Tibial nerve (tissue), 4 donors: ENCODE measurements around the gene PGPEP1. TPM values are rescaled to one million over a fixed set of nuclear protein-coding genes. Genes with fewer than 3 reads are reported as not detected.
"Not testable (repeated sequence)": the region's sequence is repeated elsewhere in the genome, so short reads cannot be mapped to it uniquely, and the experiment has no call there.

Source experiments
- DNase-seq, 2 donors: peaks; one replicate each; pipeline ENCODE4 v3.0.0-alpha.2; 2019; ENCODE audit warnings: low spot score in 2 of 2
- H3K27ac ChIP-seq, 4 donors: fragments of 200-600 bp; sonication (generic) in 3 of 4; one replicate each; pipeline ENCODE4 v1.5.1; 2017 to 2019; ENCODE audit warnings: mild to moderate bottlenecking in 1 of 4
- H3K27me3 ChIP-seq, 2 donors: fragments of 200-600 bp; sonication (generic) in 1 of 2; one replicate each; pipeline versions ENCODE4 v1.5.1 to v1.6.0; 2017 to 2019
- H3K36me3 ChIP-seq, 3 donors: fragments of 200-600 bp; sonication (generic); one replicate each; pipeline ENCODE4 v1.5.1; 2018 to 2019
- H3K4me1 ChIP-seq, 4 donors: fragments of 200-600 bp; sonication (generic) in 3 of 4; one replicate each; pipeline ENCODE4 v1.5.1; 2017 to 2019
- H3K4me3 ChIP-seq, 4 donors: fragments of 200-600 bp; sonication (generic) in 3 of 4; one replicate each; pipeline ENCODE4 v1.5.1; 2017 to 2019; ENCODE audit warnings: mild to moderate bottlenecking in 1 of 4, moderate library complexity in 1 of 4
- H3K9me3 ChIP-seq, 4 donors: fragments of 200-600 bp; sonication (generic) in 3 of 4; one replicate each; pipeline ENCODE4 v1.5.1; 2017 to 2019
- CTCF ChIP-seq, 5 experiments: fragments of 200-600 bp in 3 of 5; fragments of 450-650 bp in 2 of 5; sonication (generic) in 3 of 5; IDR thresholded peaks; one replicate each; pipeline ENCODE4 v1.5.1; 2016 to 2019; ENCODE audit warnings: antibody characterized with exemption in 5 of 5, mild to moderate bottlenecking in 3 of 5, moderate library complexity in 2 of 5
- EP300 ChIP-seq, 2 donors: sonication (generic); formaldehyde crosslinking; IDR thresholded peaks; one replicate each; pipeline ENCODE4 v1.6.1; 2017; ENCODE audit warnings: antibody characterized with exemption in 2 of 2, mild to moderate bottlenecking in 1 of 2
- POLR2A ChIP-seq, 2 donors: fragments of 450-650 bp; IDR thresholded peaks; one replicate each; pipeline ENCODE4 v1.6.1; 2017; ENCODE audit warnings: antibody characterized with exemption in 2 of 2, mild to moderate bottlenecking in 2 of 2, moderate library complexity in 2 of 2
- WGBS, 2 donors: methylation state at CpG; one replicate each; pipeline ENCODE4 v1.1.5; 2018; 5-methylcytosine and 5-hydroxymethylcytosine counted together
- total RNA-seq, 4 donors: library from RNA; depleted of rRNA; stranded (reverse); fragments of >200 nt; gene quantifications; one replicate each; pipeline ENCODE4 v1.1.0, GENCODE V29; 2016

The PGPEP1 gene
- total RNA-seq, 4 donors from 2014 or later: 15.9 to 27.9 (median 20.1) TPM

DNA sequence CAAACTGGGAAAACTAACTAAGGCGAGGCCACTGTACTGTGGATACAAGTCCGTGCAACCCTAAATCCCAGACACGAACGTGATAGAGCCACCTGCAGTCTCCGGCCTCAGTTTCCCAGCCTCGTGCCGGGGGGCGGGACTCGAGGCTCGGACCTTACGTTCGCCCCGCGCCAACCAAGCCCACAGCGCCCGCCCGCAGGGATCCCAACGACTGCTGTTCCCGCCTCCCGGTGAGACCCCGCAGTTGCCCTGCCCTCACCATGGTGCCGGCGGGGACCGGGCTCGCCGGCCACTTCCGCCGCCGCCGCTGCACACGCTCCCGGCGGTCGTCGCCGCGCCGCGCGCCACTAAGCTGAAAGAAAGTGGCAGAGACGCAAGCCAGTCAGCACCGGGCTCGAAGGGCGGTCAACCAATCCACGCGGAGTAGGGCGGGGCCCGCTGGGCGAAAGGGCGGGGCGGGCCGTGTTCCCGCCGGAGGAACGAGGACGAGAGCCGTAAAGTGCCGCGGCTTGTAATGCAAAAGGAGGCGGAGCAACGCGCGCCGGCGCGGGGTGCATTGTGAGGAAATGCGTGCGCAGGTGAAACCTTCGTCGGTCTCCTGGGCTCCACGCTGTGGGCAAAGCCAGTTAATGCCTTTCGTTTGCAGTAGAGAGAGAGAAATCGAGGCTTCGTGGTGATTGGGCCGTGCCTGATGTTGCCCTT lies 17.5 kb upstream of the PGPEP1 start, which contains the start of gene LSM4:
TSS of gene LSM4 (minus strand) at position 318 of the 702 bp plus-strand sequence. CDS start at position 262, 56 bp downstream.
- Histone ChIP-seq H3K9me3 (no peaks in the 10 kb centered on the region), H3K4me1 (peaks cover 0 to 61% (median 24%) of the 10 kb centered on the region in 4 donors), H3K4me3 (peak within 1 kb of the TSS; percentile 53 to 90 (median 72)), H3K27me3 (no peaks in the 10 kb centered on the region), H3K36me3 (no peaks in the 10 kb centered on the region), H3K27ac (peak within 1 kb of the TSS; percentile 84 to 94 (median 88))
- TF ChIP-seq CTCF (IDR thresholded peaks at IDR 0.05): peak in 4 of 5 experiments; percentile 10 to 54 (median 32)
- peak; percentile 40 to 95 for TF ChIP-seq EP300 (IDR thresholded peaks at IDR 0.05)
- TF ChIP-seq POLR2A (IDR thresholded peaks at IDR 0.05): peak; percentile 39 to 86
- WGBS, 2 donors: 0 to 2% methylated on average over 36 to 40 of the region's 75 CpGs
- DNase-seq: peak; percentile 96 to 97

- peak overlapping the region in 3 of 4 donors; percentile 87 to 94 (median 89) for H3K27ac ChIP-seq
- peaks cover 0 to 58% (median 25%) of the 10 kb centered on the region in 4 donors for H3K4me1 ChIP-seq
- H3K9me3 ChIP-seq, DNase-seq, H3K4me3 ChIP-seq, H3K36me3 ChIP-seq, H3K27me3 ChIP-seq: not testable (repeated sequence)
- WGBS, 2 donors: 52 to 57% methylated on average over 6 of the region's 6 CpGs
Measured at GRCh38 chr19:18324373-18324731, 16.0 kb upstream of the PGPEP1 start.

DNA sequence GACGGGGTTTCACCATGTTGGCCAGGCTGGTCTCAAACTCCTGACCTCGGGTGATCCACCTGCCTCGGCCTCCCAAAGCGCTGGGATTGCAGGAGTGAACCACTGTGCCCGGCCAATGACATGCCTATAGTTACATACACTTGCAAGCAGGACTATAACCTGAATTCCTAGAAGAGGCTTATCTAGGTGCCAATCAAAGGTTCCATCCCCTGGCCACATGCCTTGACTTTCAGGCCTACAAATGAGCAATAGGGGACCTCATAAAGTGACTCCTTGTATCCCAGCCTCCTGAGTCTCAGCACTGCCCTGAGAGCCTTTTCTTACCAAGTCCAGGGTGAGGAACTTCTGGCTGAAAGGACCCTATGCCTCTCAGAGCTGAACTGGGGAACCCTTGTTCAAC lies 13.6 kb upstream of the PGPEP1 start:
- no peak for DNase-seq
- WGBS, 2 donors: 91 to 98% methylated on average over 5 of the region's 5 CpGs
- TF ChIP-seq CTCF (IDR thresholded peaks at IDR 0.05) (no peak), POLR2A (IDR thresholded peaks at IDR 0.05) (no peak), EP300 (IDR thresholded peaks at IDR 0.05) (no peak)
- Histone ChIP-seq H3K27me3 (no peaks in the 10 kb centered on the region), H3K36me3 (no peaks in the 10 kb centered on the region), H3K4me1 (peaks cover 0 to 38% (median 19%) of the 10 kb centered on the region in 4 donors), H3K27ac (no peak overlapping the region), H3K9me3 (no peaks in the 10 kb centered on the region), H3K4me3 (no peak overlapping the region)

GRCh38 chr19:18328340-18329034 lies 11.9 kb upstream of the PGPEP1 start:
- Histone ChIP-seq H3K27me3 (no peaks in the 10 kb centered on the region), H3K4me1 (peaks cover 0 to 25% (median 10%) of the 10 kb centered on the region in 4 donors), H3K27ac (peak overlapping the region; percentile 41 to 77 (median 60)), H3K36me3 (no peaks in the 10 kb centered on the region), H3K9me3 (no peaks in the 10 kb centered on the region), H3K4me3 (peak overlapping the region in 3 of 4 donors; percentile 2 to 36 (median 17))
- peak in 1 of 2 donors; percentile 80 for TF ChIP-seq POLR2A (IDR thresholded peaks at IDR 0.05)
- TF ChIP-seq CTCF (IDR thresholded peaks at IDR 0.05): peak; percentile 95 to 98 (median 95)
- TF ChIP-seq EP300 (IDR thresholded peaks at IDR 0.05): peak; percentile 86 to 90
- 0 to 1% methylated on average over 9 of the region's 9 CpGs for WGBS, 2 donors
- DNase-seq: peak; percentile 93 to 99

- no peaks in the 10 kb centered on the region for H3K36me3 ChIP-seq
- peaks cover 0 to 20% (median 9%) of the 10 kb centered on the region in 4 donors for H3K4me1 ChIP-seq
- WGBS, 2 donors: 41 to 48% methylated on average over 6 of the region's 6 CpGs
- peak overlapping the region in 3 of 4 donors; percentile 2 to 36 (median 17) for H3K4me3 ChIP-seq
- H3K27ac ChIP-seq: peak overlapping the region in 3 of 4 donors; percentile 41 to 77 (median 76)
- H3K9me3 ChIP-seq: no peaks in the 10 kb centered on the region
- no peaks in the 10 kb centered on the region for H3K27me3 ChIP-seq
- TF ChIP-seq POLR2A (IDR thresholded peaks at IDR 0.05) (no peak), EP300 (IDR thresholded peaks at IDR 0.05) (no peak), CTCF (IDR thresholded peaks at IDR 0.05) (no peak)
- no peak for DNase-seq
Measured at GRCh38 chr19:18329035-18329376, 11.4 kb upstream of the PGPEP1 start.
